IPS-NIHi7 (cell line): Measurements from ENCODE around the gene LMTK2.

ENCODE experiments used
- DNase-seq: peaks from one replicate; pipeline ENCODE4 v3.0.0; 2012; ENCODE audit warnings: mixed read lengths; ENCODE audit errors: extremely low spot score

Gene LMTK2

DNA sequence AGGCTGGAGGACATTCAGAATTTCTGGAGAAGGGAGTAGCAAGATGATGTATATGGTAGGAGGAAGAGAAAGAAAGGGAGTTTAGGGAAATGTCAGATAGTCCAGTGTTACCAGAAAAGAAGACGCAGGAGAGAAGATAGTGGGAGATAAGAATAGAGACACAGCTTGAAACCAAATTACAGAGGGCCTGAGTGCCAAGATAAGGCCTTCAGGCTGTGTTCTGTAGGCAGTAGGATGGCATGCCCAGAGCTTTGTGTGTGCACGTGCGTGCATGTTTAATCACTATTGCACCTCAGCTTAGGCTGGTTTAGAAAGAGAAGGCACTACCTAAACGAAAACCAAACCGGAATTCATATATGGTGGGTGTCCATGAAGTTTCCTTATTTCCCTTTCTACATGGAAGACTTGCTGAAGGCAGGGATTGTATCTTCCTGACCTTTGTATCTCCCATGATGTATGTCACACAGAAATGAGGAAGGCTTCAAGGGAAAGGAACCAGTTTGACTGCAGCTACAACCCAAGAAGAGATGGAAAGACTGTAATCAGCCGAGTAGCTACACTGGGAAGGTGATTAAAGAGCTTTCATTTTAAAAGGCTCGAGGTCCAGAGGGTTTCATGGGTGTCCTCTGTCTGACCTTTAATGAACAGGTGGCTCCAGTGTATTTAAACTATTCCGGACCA is 68.7 kb downstream of the LMTK2 start:
- DNase-seq, result no peak

DNA sequence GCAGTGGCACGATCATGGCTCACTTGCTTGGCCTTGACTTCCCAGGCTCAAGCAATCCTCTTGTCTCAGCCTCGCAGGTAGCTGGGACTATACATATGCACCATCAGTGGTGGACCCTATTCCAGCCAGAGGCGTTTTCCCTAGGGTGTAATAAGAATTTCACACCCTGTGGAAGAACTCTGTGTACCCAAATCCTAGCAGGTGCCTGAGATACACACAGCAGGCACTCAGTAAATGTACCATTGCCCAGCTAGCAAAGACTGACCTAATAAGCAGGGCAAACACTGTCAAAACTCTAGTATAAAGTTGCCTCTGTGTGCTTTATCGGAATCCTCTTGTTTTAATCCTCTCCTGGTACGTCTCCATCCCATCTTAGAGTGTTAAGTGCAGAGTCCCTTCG is 70.9 kb downstream of the LMTK2 start:
- DNase-seq, result no peak

DNA sequence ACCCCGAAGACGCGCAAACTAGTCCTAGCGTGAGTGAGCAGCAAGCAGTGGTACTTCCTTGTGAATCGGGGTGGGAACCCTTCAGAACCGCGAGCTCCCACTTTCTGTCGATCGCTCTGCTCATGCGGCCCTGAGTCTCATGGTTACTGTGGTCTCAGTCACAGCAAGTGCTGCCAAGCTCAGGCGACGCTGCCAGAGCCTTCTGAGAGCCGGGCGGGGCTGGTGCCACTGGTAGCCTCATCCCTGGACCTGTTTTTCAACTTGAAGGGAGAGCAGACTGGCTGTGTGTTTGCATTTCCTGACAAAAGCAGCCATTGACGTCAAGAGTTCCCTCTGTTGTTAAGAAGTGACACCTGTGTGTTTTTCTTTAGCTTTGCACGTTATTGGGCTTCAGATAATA is 71.7 kb downstream of the LMTK2 start:
- no peak for DNase-seq

DNA sequence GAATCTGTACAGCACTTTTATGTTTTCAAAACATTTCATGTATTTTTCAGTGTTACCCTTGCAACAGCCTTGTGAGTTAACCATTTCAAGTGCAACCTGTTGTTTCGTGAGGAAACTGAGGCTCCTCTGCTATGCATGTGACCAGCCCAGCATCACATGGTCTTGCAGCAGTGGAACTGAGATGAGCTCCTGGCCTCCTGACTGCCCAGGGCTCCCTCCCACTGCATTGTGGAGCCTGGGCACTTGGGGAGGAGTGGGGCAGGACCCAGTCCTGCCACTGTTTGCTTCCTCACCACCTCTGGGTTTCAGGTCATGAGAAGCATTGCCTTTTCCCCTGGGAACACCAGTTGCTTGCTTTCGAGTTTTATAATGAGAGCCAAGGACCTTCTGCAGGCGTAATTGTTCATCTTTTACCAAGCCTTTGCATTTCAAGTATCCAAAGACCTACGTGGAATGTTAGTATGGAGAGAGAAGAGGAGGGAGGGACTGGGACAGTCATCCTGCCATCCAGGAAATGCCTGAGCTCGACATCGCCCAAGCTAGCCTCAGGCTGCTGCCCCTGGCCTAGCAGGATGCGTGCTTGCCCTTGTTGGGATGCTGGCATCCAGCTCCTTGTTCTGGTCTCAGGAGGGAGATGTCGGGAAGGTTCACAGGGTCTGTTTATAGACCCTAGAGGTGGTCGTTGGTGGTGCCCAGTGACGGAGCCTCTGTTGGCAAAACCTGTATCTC is 72.3 kb downstream of the LMTK2 start:
- DNase-seq, result no peak

DNA sequence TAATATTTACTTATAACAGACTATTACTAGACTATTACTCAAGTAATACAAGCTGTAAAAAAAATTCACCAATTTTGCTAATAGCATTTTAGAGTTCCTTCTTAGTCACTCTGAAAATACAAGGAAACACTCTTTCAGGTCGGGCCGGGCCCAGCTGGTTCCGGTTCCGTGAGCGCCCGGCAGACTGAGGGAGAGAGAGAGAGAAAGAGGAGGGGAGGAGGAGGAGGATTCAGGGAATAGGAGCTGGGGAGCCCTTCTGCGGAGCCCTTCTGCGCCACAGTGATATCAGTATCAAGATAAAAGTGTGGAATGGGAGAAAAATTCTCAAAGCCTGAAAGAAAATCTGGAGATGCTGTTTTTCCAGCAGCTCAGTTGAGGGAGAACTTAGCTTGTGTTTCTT is 74.1 kb downstream of the LMTK2 start:
- DNase-seq, result no peak

DNA sequence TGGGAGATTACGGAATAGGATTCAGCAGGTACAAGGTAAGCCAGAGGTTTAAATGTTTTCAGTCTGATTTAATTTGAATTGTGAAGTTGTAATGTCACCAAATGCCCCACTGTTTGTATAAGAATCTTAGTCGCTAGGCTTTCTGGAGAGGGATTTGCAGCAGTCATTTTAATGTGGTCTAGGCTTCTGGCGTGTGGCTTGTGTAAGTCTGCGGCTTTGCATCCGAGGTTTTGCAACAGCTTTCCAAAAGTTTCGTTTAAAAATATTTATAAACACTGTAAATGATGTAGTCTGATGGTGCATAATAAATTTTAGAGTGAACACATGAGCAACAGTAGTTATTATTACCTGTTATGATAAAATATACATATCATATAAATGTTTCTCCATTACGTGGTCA is 78.4 kb downstream of the LMTK2 start:
- DNase-seq, result no peak

DNA sequence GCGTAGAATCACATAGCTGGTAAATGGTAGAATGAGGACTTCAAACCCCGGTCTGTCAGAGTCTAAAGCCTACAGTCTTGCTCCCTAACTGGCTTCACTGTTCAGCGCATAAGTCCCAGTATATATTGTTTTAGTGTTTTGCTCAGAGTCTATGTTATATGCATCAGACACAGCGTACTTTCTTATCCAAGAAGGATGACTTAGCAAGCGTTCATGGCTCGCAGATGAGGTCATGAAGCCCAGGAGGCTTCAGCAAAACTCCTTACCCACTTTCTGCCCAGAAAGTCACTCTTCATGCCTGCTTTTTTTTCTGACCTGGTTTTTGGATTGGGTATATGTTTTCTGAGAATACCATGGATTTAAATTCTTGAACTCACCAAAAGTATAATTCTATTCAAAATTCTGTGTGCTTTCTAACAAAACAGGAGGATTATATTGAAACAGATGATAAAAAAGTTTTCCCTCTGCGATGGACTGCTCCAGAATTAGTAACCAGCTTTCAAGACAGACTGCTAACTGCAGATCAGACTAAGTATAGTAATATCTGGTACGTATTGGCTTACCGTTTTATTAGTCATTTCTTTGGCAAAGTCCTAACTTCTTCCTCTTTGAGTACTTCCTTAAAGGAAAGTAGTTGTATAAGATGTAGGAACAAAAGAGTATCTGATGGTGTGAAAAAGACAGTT is 79.9 kb downstream of the LMTK2 start:
- DNase-seq, result no peak

DNA sequence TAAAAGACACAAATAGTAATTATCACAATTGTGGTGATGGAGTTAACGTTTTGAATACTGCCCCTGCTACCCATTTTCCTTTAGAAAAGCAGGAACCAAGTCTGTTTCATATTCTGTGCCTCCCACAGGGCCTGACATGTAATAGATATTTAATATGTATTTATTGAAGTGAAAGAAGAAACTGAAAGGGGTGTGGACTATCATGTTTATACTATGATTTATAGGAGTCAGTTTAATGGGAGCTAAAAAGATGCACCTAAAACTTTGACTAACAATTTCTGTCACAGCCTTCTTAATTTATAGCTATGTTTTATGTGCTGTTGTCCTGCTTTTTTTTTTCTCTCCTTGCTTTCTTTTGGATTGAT is 80.5 kb downstream of the LMTK2 start:
- no peak for DNase-seq

DNA sequence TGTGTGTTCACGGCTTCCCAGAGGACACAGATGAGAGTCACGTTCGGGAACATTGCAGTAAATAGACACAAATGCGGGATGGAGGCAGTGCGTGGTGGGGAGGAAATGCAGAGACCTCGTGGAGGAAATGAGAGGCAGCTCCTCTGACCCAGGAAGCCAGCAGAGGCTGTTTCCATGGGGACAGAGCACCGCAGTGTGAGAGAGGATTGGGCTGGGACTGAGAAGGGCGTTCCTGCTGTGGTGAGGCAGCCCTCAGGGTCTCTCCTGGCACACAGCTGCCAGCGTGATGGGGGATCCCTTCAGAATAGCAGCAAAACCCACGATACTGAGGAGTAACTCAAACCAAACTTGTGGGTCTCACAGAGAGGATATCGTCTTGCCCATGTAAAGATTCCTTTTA is 82.9 kb downstream of the LMTK2 start:
- no peak for DNase-seq

DNA sequence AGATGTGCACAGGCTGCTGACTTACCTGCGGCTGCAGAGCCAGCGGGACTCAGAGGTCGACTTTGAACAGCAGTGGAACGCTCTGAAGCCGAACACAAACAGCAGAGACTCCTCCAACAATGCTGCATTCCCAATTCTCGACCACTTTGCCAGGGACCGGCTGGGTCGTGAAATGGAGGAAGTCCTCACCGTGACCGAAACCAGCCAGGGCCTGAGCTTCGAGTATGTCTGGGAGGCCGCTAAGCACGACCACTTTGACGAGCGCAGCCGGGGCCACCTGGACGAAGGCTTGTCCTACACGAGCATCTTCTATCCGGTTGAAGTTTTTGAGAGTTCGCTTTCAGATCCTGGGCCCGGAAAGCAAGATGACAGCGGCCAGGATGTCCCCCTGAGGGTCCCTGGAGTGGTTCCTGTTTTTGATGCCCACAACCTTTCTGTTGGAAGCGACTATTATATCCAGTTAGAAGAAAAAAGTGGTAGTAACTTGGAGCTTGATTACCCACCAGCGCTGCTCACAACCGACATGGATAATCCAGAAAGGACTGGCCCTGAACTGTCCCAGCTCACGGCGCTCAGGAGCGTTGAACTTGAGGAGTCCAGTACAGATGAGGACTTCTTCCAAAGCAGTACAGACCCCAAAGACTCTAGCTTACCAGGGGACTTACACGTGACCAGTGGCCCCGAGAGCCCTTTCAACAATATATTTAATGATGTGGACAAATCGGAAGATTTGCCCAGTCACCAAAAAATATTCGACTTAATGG is 85.2 kb downstream of the LMTK2 start:
- DNase-seq, result no peak

DNA sequence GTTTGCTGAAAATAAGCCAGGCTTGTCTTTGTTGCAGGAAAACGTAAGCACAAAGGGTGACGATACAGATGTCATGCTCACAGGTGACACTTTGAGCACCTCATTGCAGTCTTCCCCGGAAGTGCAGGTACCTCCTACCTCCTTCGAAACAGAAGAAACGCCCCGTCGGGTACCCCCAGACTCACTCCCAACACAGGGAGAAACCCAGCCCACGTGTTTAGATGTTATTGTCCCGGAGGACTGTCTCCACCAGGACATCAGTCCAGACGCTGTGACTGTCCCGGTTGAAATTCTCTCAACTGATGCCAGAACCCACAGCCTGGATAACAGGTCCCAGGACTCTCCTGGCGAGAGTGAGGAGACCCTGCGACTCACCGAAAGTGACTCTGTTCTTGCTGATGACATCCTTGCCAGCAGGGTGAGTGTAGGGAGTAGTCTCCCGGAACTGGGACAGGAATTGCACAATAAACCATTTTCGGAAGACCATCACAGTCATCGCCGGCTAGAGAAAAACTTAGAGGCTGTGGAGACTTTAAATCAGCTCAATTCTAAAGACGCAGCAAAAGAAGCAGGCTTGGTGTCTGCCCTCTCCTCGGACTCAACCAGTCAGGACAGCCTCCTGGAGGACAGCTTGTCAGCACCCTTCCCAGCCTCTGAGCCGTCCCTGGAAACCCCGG is 86.3 kb downstream of the LMTK2 start:
- no peak for DNase-seq

DNA sequence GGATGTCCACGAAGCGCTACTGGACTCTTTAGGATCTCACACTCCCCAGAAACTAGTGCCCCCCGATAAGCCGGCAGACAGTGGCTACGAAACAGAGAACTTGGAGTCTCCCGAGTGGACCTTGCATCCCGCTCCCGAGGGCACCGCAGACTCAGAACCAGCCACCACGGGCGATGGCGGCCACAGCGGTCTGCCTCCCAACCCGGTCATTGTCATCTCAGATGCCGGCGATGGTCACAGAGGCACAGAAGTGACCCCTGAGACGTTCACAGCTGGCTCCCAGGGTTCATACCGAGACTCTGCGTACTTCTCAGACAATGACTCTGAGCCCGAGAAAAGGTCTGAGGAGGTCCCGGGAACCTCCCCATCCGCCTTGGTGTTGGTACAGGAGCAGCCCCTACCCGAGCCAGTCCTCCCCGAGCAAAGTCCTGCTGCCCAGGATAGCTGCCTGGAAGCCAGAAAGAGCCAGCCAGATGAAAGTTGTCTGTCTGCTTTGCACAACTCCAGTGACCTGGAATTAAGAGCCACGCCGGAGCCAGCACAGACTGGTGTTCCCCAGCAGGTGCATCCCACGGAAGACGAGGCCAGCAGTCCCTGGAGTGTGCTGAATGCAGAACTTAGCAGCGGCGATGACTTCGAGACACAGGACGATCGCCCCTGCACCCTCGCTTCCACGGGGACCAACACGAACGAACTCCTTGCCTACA is 87.0 kb downstream of the LMTK2 start:
- DNase-seq, result no peak

DNA sequence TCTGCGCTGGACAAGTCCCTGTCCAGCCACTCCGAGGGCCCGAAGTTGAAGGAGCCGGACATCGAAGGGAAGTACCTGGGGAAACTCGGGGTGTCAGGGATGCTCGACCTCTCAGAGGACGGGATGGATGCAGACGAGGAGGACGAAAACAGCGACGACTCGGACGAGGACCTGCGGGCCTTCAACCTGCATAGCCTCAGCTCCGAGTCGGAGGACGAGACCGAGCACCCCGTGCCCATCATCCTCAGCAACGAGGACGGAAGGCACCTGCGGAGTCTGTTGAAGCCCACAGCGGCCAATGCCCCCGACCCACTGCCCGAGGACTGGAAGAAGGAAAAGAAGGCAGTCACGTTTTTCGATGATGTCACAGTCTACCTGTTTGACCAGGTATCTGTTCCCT is 87.5 kb downstream of the LMTK2 start:
- DNase-seq, result no peak

DNA sequence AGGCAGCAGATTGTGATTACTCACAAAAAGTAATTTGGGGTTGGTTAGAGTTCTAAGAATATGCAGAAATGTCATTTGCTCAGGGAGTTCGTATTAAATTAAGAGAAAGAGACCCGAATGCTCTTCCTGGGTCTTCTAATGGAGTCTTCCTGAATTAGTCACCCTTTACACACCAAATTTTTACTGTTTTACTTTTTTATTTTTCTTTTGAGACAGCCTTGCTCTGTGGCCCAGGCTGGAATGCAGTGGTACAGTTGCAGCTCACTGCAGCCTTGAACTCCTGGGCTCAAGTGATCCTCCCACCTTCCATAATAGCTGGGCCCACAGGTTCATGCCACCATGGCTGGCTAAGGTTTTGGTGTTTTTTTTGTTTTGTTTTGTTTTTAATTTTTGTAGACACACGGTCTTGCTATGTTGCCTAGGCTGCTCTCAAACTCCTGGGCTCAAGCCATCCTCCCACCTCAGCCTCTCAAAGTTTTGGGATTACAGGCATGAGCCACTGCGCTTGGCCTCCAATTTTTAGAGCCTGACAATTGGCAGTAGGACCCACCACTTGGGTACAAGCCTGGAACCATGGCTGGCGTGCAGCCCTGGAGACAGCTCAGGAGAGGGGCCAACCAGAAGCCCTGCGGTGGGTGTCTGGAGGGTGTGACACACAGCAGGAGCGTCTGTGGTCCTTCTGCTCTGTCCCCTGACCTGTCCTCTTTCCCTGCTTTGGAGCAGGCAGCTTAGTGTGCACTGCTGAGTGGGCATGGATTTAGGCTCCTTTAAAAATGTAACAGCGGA is 88.2 kb downstream of the LMTK2 start:
- no peak for DNase-seq

DNA sequence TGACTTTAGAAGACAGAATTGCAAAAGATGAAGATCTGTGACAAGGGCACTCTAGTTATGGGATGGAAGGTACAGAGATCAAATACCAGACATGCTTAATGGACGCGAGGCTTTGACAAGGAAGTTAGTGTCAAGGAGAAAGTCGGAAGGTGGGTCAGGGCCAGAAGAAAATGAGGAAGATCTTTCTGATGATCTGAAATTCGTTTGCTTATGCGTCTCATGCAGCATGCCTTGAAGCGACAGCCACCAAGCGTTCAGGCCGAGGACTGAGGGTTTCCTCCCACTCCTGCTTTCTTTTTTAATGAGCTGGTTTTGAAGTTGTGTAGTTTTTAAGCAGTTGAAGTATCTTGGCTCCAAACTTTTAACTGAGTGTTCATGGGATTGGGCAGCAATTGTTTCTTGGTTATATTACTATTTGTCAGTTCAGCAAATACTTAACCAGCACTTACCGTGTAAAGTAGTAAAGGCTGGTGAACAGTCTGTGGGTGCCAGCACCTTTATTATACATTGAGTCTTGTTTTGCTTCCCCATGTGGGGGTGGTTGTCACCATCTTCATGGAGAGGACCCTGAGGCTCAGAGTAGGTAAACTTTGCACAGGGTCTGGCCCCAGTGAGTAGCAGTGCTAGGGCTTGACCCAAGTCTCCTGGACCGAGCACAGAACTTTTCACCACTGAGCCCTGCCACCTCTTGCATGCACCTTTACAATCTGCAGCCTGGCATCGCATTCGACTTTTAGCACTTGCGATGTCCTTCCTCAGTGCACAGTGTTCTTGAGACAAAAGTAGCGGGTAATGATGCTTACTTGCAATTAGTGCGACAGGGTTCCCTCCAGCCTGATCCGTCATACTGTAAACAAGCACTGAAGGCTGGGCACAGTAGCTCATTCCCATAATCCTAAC is 90.3 kb downstream of the LMTK2 start:
- no peak for DNase-seq

DNA sequence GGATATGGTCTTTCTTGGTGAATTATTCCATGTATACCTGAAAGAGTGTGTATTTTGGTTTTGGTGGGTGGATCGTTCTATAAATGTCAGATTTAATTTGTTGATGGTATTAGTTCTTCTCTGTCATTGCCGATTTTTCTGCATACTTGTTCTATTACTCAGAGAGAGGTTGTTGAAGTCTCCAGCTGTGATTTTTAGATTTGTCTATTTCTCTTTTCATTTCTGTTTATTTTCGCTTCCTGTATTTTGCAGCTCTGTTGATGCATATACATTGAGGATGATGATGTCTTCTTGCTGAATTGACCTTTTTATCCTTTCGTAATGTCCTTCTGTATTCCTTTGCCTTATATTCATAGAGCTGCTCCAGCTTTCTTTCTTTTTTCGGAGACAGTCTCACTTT is 92.5 kb downstream of the LMTK2 start:
- no peak for DNase-seq

DNA sequence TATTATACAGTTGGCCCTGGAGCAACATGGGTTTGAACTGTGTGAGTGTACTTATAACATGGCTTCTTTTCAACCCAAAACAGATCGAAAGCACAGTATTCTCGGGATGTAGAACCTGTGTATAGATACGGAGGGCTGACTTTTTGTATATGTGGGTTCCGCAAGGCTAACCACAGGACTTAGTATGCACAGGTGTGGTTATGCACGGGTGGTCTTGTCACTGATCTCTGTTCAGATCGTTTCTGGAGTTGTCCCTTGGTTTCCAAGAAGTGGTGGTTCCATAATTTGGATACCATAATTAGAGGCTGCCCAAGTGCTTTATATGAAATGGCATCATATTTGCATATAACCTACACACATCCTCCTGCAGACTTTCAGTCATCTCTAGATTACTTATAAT is 93.7 kb downstream of the LMTK2 start:
- no peak for DNase-seq

DNA sequence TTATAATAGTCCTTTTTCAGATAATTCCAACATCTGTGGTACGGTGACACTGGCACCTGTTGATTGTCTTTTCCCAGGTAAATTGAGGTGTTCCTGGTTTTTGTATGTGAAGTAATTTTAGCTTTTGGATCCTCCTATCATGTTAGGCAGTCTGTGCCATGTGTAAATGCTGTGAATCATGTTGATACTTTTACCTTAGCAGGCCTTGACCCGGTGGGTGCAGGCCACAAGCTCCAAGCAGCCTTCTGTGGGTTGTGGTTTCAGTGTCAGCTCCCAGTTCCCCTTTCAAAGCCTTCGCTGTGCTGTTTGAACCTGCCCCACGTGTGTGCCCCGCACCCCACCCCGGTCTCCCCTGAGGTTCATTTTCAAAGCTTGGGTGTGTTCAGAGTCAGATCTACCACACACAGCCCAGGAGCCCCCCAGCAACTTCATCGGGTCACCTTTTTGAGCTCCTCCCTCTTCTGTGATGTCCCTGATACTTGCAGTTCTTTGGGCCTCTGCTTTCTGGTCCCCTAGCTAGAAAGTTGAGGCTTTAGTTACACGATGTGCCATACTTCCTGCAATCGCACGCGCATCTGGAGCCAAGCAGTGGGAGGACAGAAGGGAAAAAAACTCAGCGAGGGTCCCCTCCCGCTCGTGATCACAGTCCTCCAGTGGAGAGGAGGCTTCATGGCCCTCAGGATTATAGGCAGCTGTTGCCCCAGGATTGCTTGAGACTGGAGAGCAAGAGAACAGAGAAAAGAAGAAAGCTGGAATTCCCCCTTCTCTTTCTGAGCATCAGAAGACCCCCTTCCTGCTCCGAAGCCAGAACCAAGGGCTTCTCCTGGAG is 95.9 kb downstream of the LMTK2 start:
- DNase-seq, result no peak
